T-cell (primary cell): ENCODE measurements around the gene GSTA3. TPM values are rescaled to one million over a fixed set of nuclear protein-coding genes. Genes with fewer than 3 reads are reported as not detected.

Experiments used
- ATAC-seq, 4 experiments: fragments of 200-7000 bp in 3 of 4; fragments of 150-1000 bp in 1 of 4; cut with Tn5 transposase; replicated peaks in 1 of 4; 1 replicate in 3 of 4; 2 replicates in 1 of 4; pipeline ENCODE4 v1.10.0; 2021; ENCODE audit warnings: moderate library complexity in 3 of 4, mild to moderate bottlenecking in 2 of 4, moderate number of reproducible peaks in 1 of 4
- CTCF ChIA-PET, 2 donors: fragments of 300-600 bp; sonication (Branson Sonifier 250); formaldehyde crosslinking; loops; one replicate each; lab custom pipeline; 2022; ENCODE audit warnings: antibody characterized with exemption in 2 of 2; lab: Charles Lee
- POLR2A ChIA-PET, 2 donors: fragments of 300-600 bp; sonication (Branson Sonifier 250); formaldehyde crosslinking; loops; one replicate each; lab custom pipeline; 2022; ENCODE audit warnings: antibody characterized with exemption in 2 of 2; lab: Charles Lee
- DNase-seq, 35 experiments: peaks; one replicate each; pipeline versions ENCODE4 v3.0.0 to v3.0.0-alpha.2; 2013 to 2023
- H3K27ac ChIP-seq: one replicate; pipeline ENCODE4 v1.5.1; 2013; ENCODE audit warnings: low read length
- H3K27me3 ChIP-seq, 2 experiments: replicated peaks in 1 of 2; 1 replicate in 1 of 2; 2 replicates in 1 of 2; pipeline versions ENCODE4 v1.6.1 to v1.7.0; 2013; ENCODE audit warnings: low read length in 1 of 2, mixed read lengths in 1 of 2; ENCODE audit not compliant: control insufficient read depth in 2 of 2, insufficient read depth in 2 of 2; ENCODE audit errors: extremely low read depth in 1 of 2
- H3K36me3 ChIP-seq, 2 donors: 1 replicate in 1 of 2; 2 replicates in 1 of 2; pipeline versions ENCODE4 v1.6.1 to v1.7.0; 2013; ENCODE audit warnings: low read length in 1 of 2; ENCODE audit not compliant: control insufficient read depth in 2 of 2, insufficient read depth in 1 of 2; ENCODE audit errors: extremely low read depth in 1 of 2
- H3K4me1 ChIP-seq, 2 experiments: 1 replicate in 1 of 2; 2 replicates in 1 of 2; pipeline versions ENCODE4 v1.6.1 to v1.7.0; 2013; ENCODE audit warnings: low read length in 2 of 2, mixed read lengths in 1 of 2; ENCODE audit not compliant: insufficient read depth in 2 of 2, control insufficient read depth in 1 of 2; ENCODE audit errors: extremely low read depth in 1 of 2
- H3K4me3 ChIP-seq, 2 donors: 1 replicate in 1 of 2; 2 replicates in 1 of 2; pipeline versions ENCODE4 v1.5.1 to v1.7.0; 2013; ENCODE audit warnings: mild to moderate bottlenecking in 2 of 2, low read length in 1 of 2, moderate library complexity in 1 of 2; ENCODE audit not compliant: control insufficient read depth in 1 of 2; ENCODE audit errors: extremely low read depth in 1 of 2
- H3K9me3 ChIP-seq: 2 replicates; pipeline ENCODE4 v1.7.0; 2013
- H3K27ac Mint-ChIP-seq, 2 donors: one replicate each; pipeline ENCODE4 v1.8.0; 2020 to 2021; ENCODE audit warnings: mild to moderate bottlenecking in 2 of 2, mixed read lengths in 2 of 2
- H3K27me3 Mint-ChIP-seq, 2 donors: one replicate each; pipeline ENCODE4 v1.8.0; 2021 to 2022; ENCODE audit warnings: mixed read lengths in 2 of 2
- H3K36me3 Mint-ChIP-seq: one replicate; pipeline ENCODE4 v1.8.0; 2021; ENCODE audit warnings: mixed read lengths
- H3K4me1 Mint-ChIP-seq, 3 donors: one replicate each; pipeline ENCODE4 v1.8.0; 2020 to 2022; ENCODE audit warnings: mixed read lengths in 3 of 3, mild to moderate bottlenecking in 1 of 3
- H3K4me3 Mint-ChIP-seq, 3 donors: one replicate each; pipeline ENCODE4 v1.8.0; 2020 to 2022; ENCODE audit warnings: mild to moderate bottlenecking in 3 of 3, mixed read lengths in 3 of 3, moderate library complexity in 3 of 3
- H3K9me3 Mint-ChIP-seq, 3 donors: one replicate each; pipeline ENCODE4 v1.8.0; 2020 to 2022; ENCODE audit warnings: mixed read lengths in 3 of 3
- WGBS: methylation state at CpG from one replicate; pipeline ENCODE4 v1.1.5; 2013; ENCODE audit warnings: missing lambda C conversion rate; ENCODE audit not compliant: insufficient coverage; 5-methylcytosine and 5-hydroxymethylcytosine counted together
- total RNA-seq, 35 experiments: library from RNA in 6 of 35; stranded (reverse) in 6 of 35; fragments of 120-200 nt in 1 of 35; gene quantifications; one replicate each; pipeline versions ENCODE4 v1.2.1 to v1.2.4 and lab custom pipeline; 2013 to 2026

The GSTA3 gene
- total RNA-seq, 5 donors from 2014 or later (not counting 1 experiment from before 2014, with no cell fraction given): not detected

DNA sequence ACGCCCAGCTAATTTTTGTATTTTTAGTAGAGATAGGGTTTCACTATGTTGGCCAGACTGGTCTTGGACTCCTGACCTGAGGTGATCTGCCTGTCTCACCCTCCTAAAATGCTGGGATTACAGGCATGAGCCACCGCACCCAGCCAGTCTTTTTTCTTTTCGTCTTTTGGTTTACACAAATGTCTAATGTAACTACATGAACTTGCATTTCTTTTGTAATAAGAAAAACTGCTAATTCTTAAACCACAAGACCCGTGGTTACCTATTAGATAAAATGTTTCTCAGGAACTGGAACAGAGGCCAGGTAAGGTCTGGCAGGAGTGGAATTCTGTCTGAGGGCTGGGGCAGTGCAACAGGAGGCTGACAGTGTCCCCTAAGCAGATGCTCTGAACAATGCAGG, 32.7 kb upstream of the GSTA3 start:
- H3K4me1 Mint-ChIP-seq: peaks cover 6 to 10% (median 6%) of the 10 kb centered on the region in 3 donors
- DNase-seq (no peak), ATAC-seq (no peak)
- WGBS: 92% methylated on average over 2 of the region's 4 CpGs
- no peak overlapping the region for H3K27ac Mint-ChIP-seq
- POLR2A ChIA-PET: interaction anchor here in 1 of 2 donors (0.9 kb wide), 1 partner anchor 9 kb away, joined by 3 read pairs; no protein-coding TSS in a partner anchor
- peaks cover 13 to 21% of the 10 kb centered on the region in 2 donors for H3K27me3 Mint-ChIP-seq
- H3K9me3 Mint-ChIP-seq: no peaks in the 10 kb centered on the region
- H3K4me3 ChIP-seq: no peak overlapping the region
- H3K36me3 Mint-ChIP-seq: no peaks in the 10 kb centered on the region
- H3K27ac ChIP-seq: no peak overlapping the region
- CTCF ChIA-PET: no interaction called here
- peaks cover 0 to 22% of the 10 kb centered on the region in 2 experiments for H3K27me3 ChIP-seq
- H3K9me3 ChIP-seq: no peaks in the 10 kb centered on the region
- H3K4me1 ChIP-seq: no peaks in the 10 kb centered on the region
- no peaks in the 10 kb centered on the region for H3K36me3 ChIP-seq
- no peak overlapping the region for H3K4me3 Mint-ChIP-seq

DNA sequence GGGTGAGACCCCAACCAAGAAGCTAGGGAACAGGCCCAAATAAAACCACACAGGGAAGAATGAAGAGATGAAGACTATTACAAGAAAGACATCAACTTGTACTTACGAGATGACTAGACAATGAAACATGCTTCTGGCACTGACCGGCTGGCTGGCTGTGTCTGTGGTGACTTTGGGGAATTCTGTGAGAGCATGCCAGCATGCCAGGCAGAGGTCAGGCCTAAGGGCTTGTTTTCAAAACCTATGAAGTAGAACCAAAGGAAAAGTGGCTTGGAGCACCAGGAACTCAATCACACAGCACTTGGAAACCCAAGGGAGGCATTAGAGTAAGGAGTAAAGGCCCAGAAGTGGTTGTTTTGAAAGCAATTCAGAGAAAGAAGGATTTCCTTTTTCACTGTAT, 28.4 kb upstream of the GSTA3 start:
- ChIA-PET CTCF (no interaction called here), POLR2A (no interaction called here)
- Mint-ChIP-seq H3K4me3 (no peak overlapping the region), H3K9me3 (no peaks in the 10 kb centered on the region), H3K27me3 (peaks cover 7 to 12% of the 10 kb centered on the region in 2 donors), H3K27ac (no peak overlapping the region), H3K36me3 (no peaks in the 10 kb centered on the region), H3K4me1 (no peaks in the 10 kb centered on the region)
- ATAC-seq (no peak), DNase-seq (no peak)
- Histone ChIP-seq H3K4me3 (no peak overlapping the region), H3K36me3 (no peaks in the 10 kb centered on the region), H3K27ac (no peak overlapping the region), H3K9me3 (no peaks in the 10 kb centered on the region), H3K27me3 (peaks cover 0 to 14% of the 10 kb centered on the region in 2 experiments), H3K4me1 (no peaks in the 10 kb centered on the region)
- 100% methylated on average over 1 of the region's 2 CpGs for WGBS

DNA sequence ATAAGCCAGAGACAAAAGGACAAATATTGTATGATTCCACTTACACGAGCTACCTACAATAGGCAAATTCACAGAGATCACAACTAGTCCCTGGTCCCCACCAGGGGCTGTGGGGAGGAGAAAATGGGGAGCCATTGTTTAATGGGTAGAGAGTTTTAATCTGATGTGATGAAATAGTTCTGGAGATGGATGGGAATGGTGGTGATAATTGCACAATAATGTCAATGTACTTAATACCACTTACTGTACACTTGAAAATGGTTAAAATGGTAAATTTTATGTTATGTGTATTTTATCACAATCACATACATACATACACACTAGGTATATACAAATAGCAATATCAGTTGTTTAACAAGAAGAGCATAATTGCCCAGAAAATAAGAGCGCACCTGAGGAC, 24.3 kb upstream of the GSTA3 start:
- H3K36me3 ChIP-seq: no peaks in the 10 kb centered on the region
- no CpG with 5 or more reads among the region's 2 CpGs for WGBS

DNA sequence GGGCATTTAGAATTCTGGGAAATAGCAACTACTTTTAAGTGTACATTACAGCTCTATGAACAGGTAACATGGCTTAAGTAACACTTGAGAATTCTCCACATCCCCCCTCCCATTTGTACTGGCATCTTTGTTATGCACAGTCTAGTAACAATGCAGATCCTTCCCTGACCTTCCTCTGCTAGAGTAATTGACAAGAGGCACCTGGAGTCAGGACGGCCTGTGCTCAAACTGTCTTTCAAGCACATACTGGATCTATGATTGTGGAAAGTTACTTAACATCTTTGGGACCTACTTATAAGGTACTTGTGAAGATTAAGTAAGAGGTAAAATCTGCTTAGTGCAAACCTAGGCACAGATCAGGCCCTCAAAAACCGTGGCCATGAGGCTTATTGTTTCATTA, 21.9 kb upstream of the GSTA3 start:
- no peaks in the 10 kb centered on the region for H3K9me3 ChIP-seq
- no peak overlapping the region for H3K4me3 Mint-ChIP-seq
- H3K27me3 ChIP-seq: no peaks in the 10 kb centered on the region
- WGBS: 56% methylated on average over 1 of the region's 2 CpGs
- no peaks in the 10 kb centered on the region for H3K9me3 Mint-ChIP-seq
- H3K27me3 Mint-ChIP-seq: peaks cover 3 to 5% of the 10 kb centered on the region in 2 donors
- ATAC-seq (no peak), DNase-seq (no peak)
- H3K27ac Mint-ChIP-seq: no peak overlapping the region
- H3K36me3 ChIP-seq: no peaks in the 10 kb centered on the region
- CTCF ChIA-PET: no interaction called here
- H3K4me1 ChIP-seq: no peaks in the 10 kb centered on the region
- H3K27ac ChIP-seq: no peak overlapping the region
- H3K4me3 ChIP-seq: no peak overlapping the region
- H3K4me1 Mint-ChIP-seq: no peaks in the 10 kb centered on the region
- POLR2A ChIA-PET: no interaction called here
- H3K36me3 Mint-ChIP-seq: no peaks in the 10 kb centered on the region

More for the DNA sequence above, 24.3 kb upstream of the GSTA3 start:
- DNase-seq (no peak), ATAC-seq (no peak)
- CTCF ChIA-PET: interaction anchor here in 1 of 2 donors (0.6 kb wide), 1 partner anchor 315 kb away, joined by 3 read pairs; no protein-coding TSS in a partner anchor
- no peaks in the 10 kb centered on the region for H3K36me3 Mint-ChIP-seq
- Histone ChIP-seq H3K4me1 (no peaks in the 10 kb centered on the region), H3K27ac (no peak overlapping the region), H3K9me3 (no peaks in the 10 kb centered on the region), H3K27me3 (no peaks in the 10 kb centered on the region), H3K4me3 (no peak overlapping the region)
- H3K27me3 Mint-ChIP-seq: peaks cover 4 to 5% of the 10 kb centered on the region in 2 donors
- no peak overlapping the region for H3K4me3 Mint-ChIP-seq
- H3K9me3 Mint-ChIP-seq: no peaks in the 10 kb centered on the region
- H3K4me1 Mint-ChIP-seq: no peaks in the 10 kb centered on the region
- POLR2A ChIA-PET: no interaction called here
- no peak overlapping the region for H3K27ac Mint-ChIP-seq

DNA sequence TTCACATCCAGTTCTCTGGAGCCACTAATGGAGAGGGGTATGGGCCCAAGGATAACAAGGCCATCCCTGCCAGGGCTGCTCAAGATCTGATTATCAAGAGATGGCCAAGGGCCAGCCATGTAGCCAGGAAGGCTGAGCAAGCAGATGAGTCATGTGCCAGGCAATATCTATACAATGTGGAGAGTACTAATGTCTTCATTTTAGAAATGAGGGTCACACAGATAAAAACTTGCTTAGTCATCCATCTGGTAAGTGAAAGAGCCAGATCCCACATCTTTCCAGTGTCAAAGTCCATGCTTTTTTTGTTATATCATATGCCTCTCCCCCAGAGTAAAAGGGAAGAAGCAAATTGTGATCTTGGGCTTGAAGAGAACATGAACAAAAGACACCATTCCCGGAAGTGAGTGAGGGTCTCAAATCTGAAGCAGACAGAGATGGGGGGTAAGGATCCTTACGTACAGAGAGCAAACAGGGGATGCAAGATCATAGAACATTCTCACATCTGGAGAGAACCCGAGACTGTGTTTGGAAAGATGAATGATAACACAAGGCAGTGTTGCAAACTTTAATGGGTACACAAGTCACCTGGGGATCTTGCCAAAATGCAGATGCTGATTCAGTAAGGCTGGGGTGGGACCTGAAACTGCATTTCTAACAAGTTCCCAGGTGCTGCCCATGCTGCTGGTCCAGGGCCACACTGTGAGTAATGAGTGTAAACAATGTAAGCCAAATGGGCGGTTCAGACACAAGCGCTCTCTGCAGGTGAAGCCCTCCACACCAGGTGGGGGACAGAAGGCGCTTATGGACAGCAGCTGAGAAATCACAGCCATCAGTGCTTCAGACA, 20.0 kb upstream of the GSTA3 start:
- Mint-ChIP-seq H3K27me3 (peaks cover 0 to 3% of the 10 kb centered on the region in 2 donors), H3K4me1 (no peaks in the 10 kb centered on the region), H3K36me3 (no peaks in the 10 kb centered on the region), H3K27ac (no peak overlapping the region), H3K4me3 (no peak overlapping the region), H3K9me3 (no peaks in the 10 kb centered on the region)
- WGBS: 96% methylated on average over 4 of the region's 6 CpGs
- no peak for DNase-seq
- no peak overlapping the region for H3K27ac ChIP-seq
- H3K9me3 ChIP-seq: no peaks in the 10 kb centered on the region
- H3K4me1 ChIP-seq: no peaks in the 10 kb centered on the region
- H3K27me3 ChIP-seq: no peaks in the 10 kb centered on the region
- ChIA-PET CTCF (no interaction called here), POLR2A (no interaction called here)
- no peak for ATAC-seq
- H3K36me3 ChIP-seq: no peaks in the 10 kb centered on the region
- H3K4me3 ChIP-seq: no peak overlapping the region

DNA sequence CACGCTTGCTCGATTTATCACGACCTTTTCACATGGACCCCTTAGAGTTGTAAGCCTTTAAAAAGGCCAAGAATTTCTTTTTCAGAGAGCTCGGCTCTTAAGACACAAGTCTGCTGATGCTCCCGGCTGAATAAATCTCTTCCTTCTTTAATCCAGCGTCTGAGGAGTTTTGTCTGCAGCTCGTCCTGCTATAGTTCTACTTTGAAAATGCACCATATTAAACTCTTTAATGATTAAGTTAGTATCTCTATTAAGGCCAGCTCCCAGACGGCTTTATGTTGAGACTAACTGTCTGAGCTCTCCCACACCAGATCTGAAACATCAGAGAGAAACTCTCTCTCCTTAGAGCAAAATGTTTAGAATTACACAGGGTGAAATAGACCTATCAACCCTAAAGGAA, 18.0 kb upstream of the GSTA3 start:
- WGBS: 74% methylated on average over 4 of the region's 8 CpGs
- CTCF ChIA-PET: no interaction called here

More for the DNA sequence above, 18.0 kb upstream of the GSTA3 start:
- H3K4me1 Mint-ChIP-seq: no peaks in the 10 kb centered on the region
- H3K4me3 Mint-ChIP-seq: no peak overlapping the region
- Histone ChIP-seq H3K36me3 (no peaks in the 10 kb centered on the region), H3K9me3 (no peaks in the 10 kb centered on the region), H3K4me1 (no peaks in the 10 kb centered on the region), H3K27me3 (no peaks in the 10 kb centered on the region), H3K27ac (no peak overlapping the region), H3K4me3 (no peak overlapping the region)
- H3K27me3 Mint-ChIP-seq: peaks cover 7 to 10% of the 10 kb centered on the region in 2 donors
- DNase-seq (no peak), ATAC-seq (no peak)
- POLR2A ChIA-PET: no interaction called here
- no peak overlapping the region for H3K27ac Mint-ChIP-seq
- H3K36me3 Mint-ChIP-seq: no peaks in the 10 kb centered on the region
- no peaks in the 10 kb centered on the region for H3K9me3 Mint-ChIP-seq
